ENCODE data around the gene PSMD8. TPM values are rescaled to one million over a fixed set of nuclear protein-coding genes. Genes with fewer than 3 reads are reported as not detected.
"Not testable (repeated sequence)": the region's sequence is repeated elsewhere in the genome, so short reads cannot be mapped to it uniquely, and the experiment has no call there.

PSMD8 gene
- total and polyA plus RNA-seq, 9 donors: 59.1 to 129 (median 85.3) TPM

DNA sequence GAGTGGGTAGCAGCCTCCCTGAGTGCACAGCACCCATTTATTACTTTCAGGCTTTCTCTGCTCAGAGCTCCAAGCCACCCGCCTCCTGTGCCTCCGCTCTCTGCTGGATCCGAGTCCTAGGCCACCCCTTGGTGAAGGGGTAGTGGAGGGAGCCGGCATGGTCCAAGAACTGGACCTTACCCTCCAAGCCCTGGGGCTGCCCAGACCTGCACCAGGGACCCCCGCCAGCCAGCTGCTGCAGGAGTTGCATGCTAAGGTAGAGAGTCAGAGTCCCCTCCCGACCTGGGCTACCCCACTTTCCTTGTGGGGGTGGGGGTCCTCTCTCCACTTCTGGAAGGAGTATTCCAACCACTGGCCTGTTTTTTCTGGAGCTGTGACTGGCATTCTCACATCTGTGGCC, 30.5 kb downstream of the PSMD8 start:
- intact Hi-C loops (cut with DNase I): loop anchor here in 3 of 4 donors (5.0 to 10.0 kb wide), 5 partner anchors 220 to 527 kb away; partner anchors contain the start of genes CCER2 (in 1 of the 3), MRPS12 (in 1 of the 3) and SARS2 (in 1 of the 3)
- Histone ChIP-seq H3K27me3 (no peaks in the 10 kb centered on the region), H3K36me3 (no peaks in the 10 kb centered on the region), H3K27ac (no peak overlapping the region), H3K4me1 (ENCODE audit: insufficient read depth) (no peaks in the 10 kb centered on the region), H3K9me3 (no peaks in the 10 kb centered on the region), H3K4me3 (no peak overlapping the region)
- DNase-seq: no peak
- TF ChIP-seq POLR2A (IDR thresholded peaks at IDR 0.05) (no peak), EP300 (IDR thresholded peaks at IDR 0.05) (no peak)
- TF ChIP-seq, protein P1, sequence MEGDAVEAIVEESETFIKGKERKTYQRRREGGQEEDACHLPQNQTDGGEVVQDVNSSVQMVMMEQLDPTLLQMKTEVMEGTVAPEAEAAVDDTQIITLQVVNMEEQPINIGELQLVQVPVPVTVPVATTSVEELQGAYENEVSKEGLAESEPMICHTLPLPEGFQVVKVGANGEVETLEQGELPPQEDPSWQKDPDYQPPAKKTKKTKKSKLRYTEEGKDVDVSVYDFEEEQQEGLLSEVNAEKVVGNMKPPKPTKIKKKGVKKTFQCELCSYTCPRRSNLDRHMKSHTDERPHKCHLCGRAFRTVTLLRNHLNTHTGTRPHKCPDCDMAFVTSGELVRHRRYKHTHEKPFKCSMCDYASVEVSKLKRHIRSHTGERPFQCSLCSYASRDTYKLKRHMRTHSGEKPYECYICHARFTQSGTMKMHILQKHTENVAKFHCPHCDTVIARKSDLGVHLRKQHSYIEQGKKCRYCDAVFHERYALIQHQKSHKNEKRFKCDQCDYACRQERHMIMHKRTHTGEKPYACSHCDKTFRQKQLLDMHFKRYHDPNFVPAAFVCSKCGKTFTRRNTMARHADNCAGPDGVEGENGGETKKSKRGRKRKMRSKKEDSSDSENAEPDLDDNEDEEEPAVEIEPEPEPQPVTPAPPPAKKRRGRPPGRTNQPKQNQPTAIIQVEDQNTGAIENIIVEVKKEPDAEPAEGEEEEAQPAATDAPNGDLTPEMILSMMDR (IDR thresholded peaks at IDR 0.05): no peak
- 83 to 94% (median 88%) methylated on average over 6 of the region's 6 CpGs for WGBS, 3 donors

DNA sequence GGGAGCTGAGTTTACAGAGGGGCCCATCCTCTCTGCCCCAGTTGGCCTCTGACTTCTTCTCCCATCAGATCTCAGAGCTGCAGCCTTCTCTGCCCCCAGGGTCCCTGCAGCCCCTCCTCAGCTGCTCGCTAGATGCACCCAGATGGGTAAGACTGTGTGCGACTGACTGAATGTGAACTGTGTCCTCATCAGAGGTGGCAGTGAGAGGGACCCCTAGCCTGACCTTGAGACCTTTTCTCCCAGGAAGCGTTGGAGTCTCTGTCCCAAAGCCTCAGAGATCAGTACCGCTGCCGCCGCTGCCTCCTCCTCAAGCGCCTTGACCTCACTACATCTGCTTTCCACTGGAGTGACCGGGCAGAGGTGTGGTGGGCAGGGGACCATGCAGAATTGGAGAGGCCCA, 30.9 kb downstream of the PSMD8 start:
- WGBS, 3 donors: 86 to 88% (median 88%) methylated on average over 8 of the region's 8 CpGs
- no peak overlapping the region for H3K27ac ChIP-seq
- TF ChIP-seq, protein P1 (IDR thresholded peaks at IDR 0.05): no peak
- TF ChIP-seq POLR2A (IDR thresholded peaks at IDR 0.05) (no peak), EP300 (IDR thresholded peaks at IDR 0.05) (no peak)
- H3K9me3 ChIP-seq: no peaks in the 10 kb centered on the region
- DNase-seq: no peak
- H3K4me1 ChIP-seq (ENCODE audit: insufficient read depth): no peaks in the 10 kb centered on the region
- no peak overlapping the region for H3K4me3 ChIP-seq
- no peaks in the 10 kb centered on the region for H3K27me3 ChIP-seq
- intact Hi-C loops (cut with DNase I): loop anchor here in 3 of 4 donors (10.0 kb wide), 4 partner anchors 220 to 520 kb away; partner anchors contain the start of gene CCER2 (in 1 of the 3)
- H3K36me3 ChIP-seq: no peaks in the 10 kb centered on the region

DNA sequence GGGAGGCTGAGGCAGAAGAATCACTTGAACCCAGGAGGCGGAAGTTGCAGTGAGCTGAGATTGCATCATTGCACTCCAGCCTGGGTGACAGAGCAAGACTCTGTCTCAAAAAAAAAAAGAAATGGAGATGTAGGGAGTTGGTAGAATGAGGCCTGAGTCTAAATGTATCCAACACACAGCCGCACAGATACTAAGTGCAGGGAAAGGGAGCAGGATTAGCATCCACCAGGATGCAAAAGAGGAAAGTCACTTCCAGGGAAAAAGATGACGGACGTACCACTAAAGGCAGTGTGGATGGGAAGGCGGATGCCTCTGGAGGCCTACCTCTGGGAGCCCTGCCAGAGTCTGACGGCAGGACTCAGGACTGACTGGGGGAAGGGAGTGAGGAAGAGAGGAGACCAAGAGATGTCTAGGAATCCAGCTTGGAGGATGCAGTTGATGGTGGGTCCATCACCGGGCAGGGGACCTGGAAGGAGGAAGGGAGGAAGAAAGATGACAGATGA, 35.3 kb downstream of the PSMD8 start:
- DNase-seq: peak in 4 of 5 donors; percentile 31 to 49 (median 35)
- Histone ChIP-seq H3K27me3 (no peaks in the 10 kb centered on the region), H3K36me3 (no peaks in the 10 kb centered on the region), H3K9me3 (no peaks in the 10 kb centered on the region), H3K27ac (no peak overlapping the region), H3K4me1 (ENCODE audit: insufficient read depth) (no peaks in the 10 kb centered on the region), H3K4me3 (no peak overlapping the region)
- 33 to 36% (median 35%) methylated on average over 7 of the region's 7 CpGs for WGBS, 3 donors
- intact Hi-C loops (cut with DNase I): loop anchor here in 3 of 4 donors (10.0 kb wide), 4 partner anchors 215 to 515 kb away; partner anchors contain the start of gene CCER2 (in 1 of the 3)
- TF ChIP-seq POLR2A (IDR thresholded peaks at IDR 0.05) (no peak), EP300 (IDR thresholded peaks at IDR 0.05) (no peak)
- TF ChIP-seq, protein P1 (IDR thresholded peaks at IDR 0.05): no peak

GRCh38 chr19:38410407-38410806, 36.0 kb downstream of the PSMD8 start:
- DNase-seq; H3K4me3 ChIP-seq; H3K9me3 ChIP-seq; intact Hi-C loops (cut with DNase I); H3K27ac ChIP-seq; H3K36me3 ChIP-seq; H3K4me1 ChIP-seq (ENCODE audit: insufficient read depth); H3K27me3 ChIP-seq: not testable (repeated sequence)
- 37 to 52% (median 40%) methylated on average over 6 of the region's 6 CpGs for WGBS, 3 donors

- intact Hi-C loops (cut with DNase I): no loop called here
- Histone ChIP-seq H3K4me1 (ENCODE audit: insufficient read depth) (no peaks in the 10 kb centered on the region), H3K9me3 (no peaks in the 10 kb centered on the region), H3K27ac (no peak overlapping the region), H3K4me3 (no peak overlapping the region), H3K36me3 (no peaks in the 10 kb centered on the region), H3K27me3 (no peaks in the 10 kb centered on the region)
- no peak for DNase-seq
- TF ChIP-seq, protein P1 (IDR thresholded peaks at IDR 0.05): no peak
- TF ChIP-seq POLR2A (IDR thresholded peaks at IDR 0.05): no peak
- TF ChIP-seq EP300 (IDR thresholded peaks at IDR 0.05): no peak
- 44 to 68% (median 54%) methylated on average over 13 of the region's 13 CpGs for whole genome bisulfite sequencing, 3 donors
These were observed 36.8 kb downstream of the PSMD8 start for GRCh38 chr19:38411041-38411712.

- 86 to 87% (median 86%) methylated on average over 5 of the region's 5 CpGs for WGBS, 3 donors
- H3K9me3 ChIP-seq; intact Hi-C loops (cut with DNase I); H3K4me3 ChIP-seq; H3K27me3 ChIP-seq; H3K27ac ChIP-seq; H3K36me3 ChIP-seq; DNase-seq; H3K4me1 ChIP-seq (ENCODE audit: insufficient read depth): not testable (repeated sequence)
These were observed 37.5 kb downstream of the PSMD8 start for GRCh38 chr19:38411898-38412297.
